Nephron (organoid): ENCODE measurements around the gene C1orf105.

Experiments used
- H3K27ac Mint-ChIP-seq, 3 experiments: 2 replicates each; pipeline ENCODE4 v1.8.0; 2020; ENCODE audit warnings: mixed read lengths in 3 of 3, mild to moderate bottlenecking in 2 of 3, moderate library complexity in 1 of 3
- H3K27me3 Mint-ChIP-seq: 2 replicates; pipeline ENCODE4 v1.8.0; 2021; ENCODE audit warnings: low read depth, mild to moderate bottlenecking, moderate library complexity, mixed read lengths
- H3K36me3 Mint-ChIP-seq: 2 replicates; pipeline ENCODE4 v1.8.0; 2020; ENCODE audit warnings: low read depth, mixed read lengths
- H3K4me1 Mint-ChIP-seq: 2 replicates; pipeline ENCODE4 v1.8.0; 2020; ENCODE audit warnings: mixed read lengths
- H3K4me3 Mint-ChIP-seq, 3 experiments: 2 replicates each; pipeline ENCODE4 v1.8.0; 2020; ENCODE audit warnings: mild to moderate bottlenecking in 3 of 3, mixed read lengths in 3 of 3, moderate library complexity in 2 of 3
- H3K9me3 Mint-ChIP-seq: 2 replicates; pipeline ENCODE4 v1.8.0; 2020; ENCODE audit warnings: mixed read lengths
- TF ChIP-seq, protein P1 (sequence below), 3 experiments: fragments of 200-600 bp; sonication (generic); IDR thresholded peaks; one replicate each; pipeline ENCODE4 v1.5.0; 2021; ENCODE audit warnings: antibody characterized with exemption in 3 of 3; ENCODE audit not compliant: unreplicated experiment in 3 of 3

The C1orf105 gene

DNA sequence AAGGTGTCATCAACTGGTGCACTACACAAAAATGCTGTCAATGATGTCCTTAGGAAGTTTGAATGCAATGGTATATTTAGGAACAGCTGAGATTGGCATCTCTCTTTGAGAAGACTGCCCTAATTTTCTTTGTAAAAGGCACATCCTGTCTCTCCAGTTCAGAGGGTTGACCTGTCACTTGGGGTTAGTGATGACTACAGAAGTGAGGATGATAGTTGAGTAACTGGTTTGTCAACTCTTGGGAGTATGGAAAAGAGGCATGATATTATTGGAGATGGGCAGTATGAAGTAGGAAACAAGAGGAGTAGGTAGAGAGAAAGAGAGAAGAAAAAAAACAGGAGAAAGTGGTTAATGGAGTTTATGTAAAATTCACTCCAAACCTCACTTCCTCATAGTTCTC lies 63.8 kb downstream of the C1orf105 start:
- H3K9me3 Mint-ChIP-seq: no peaks in the 10 kb centered on the region
- H3K36me3 Mint-ChIP-seq: no peaks in the 10 kb centered on the region
- no peak overlapping the region for H3K27ac Mint-ChIP-seq
- TF ChIP-seq, protein P1, sequence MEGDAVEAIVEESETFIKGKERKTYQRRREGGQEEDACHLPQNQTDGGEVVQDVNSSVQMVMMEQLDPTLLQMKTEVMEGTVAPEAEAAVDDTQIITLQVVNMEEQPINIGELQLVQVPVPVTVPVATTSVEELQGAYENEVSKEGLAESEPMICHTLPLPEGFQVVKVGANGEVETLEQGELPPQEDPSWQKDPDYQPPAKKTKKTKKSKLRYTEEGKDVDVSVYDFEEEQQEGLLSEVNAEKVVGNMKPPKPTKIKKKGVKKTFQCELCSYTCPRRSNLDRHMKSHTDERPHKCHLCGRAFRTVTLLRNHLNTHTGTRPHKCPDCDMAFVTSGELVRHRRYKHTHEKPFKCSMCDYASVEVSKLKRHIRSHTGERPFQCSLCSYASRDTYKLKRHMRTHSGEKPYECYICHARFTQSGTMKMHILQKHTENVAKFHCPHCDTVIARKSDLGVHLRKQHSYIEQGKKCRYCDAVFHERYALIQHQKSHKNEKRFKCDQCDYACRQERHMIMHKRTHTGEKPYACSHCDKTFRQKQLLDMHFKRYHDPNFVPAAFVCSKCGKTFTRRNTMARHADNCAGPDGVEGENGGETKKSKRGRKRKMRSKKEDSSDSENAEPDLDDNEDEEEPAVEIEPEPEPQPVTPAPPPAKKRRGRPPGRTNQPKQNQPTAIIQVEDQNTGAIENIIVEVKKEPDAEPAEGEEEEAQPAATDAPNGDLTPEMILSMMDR (IDR thresholded peaks at IDR 0.05; ENCODE audit: unreplicated experiment in 3 of 3): no peak
- no peak overlapping the region for H3K4me3 Mint-ChIP-seq
- H3K27me3 Mint-ChIP-seq: no peaks in the 10 kb centered on the region
- H3K4me1 Mint-ChIP-seq: peaks cover 4% of the 10 kb centered on the region

DNA sequence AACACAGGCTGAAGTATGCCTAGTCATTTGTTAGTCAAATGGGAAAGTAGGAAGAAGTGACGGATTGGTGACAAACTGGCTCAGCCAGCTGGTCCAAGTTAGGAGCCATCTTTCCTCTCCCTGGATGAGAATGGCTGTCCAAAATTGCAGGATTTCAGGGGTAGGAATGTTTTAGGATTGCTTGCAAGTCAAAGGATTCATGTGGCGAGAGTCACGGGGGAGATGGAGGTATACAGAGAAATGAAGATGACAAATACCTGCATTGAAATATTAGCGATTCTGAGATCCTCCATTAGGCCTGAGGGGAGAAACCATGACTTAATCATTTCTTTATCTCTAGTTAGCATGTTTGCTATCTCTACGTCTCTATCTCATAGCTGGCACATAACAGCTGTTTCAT lies 65.1 kb downstream of the C1orf105 start:
- Mint-ChIP-seq H3K4me3 (no peak overlapping the region), H3K9me3 (no peaks in the 10 kb centered on the region), H3K4me1 (no peaks in the 10 kb centered on the region), H3K36me3 (no peaks in the 10 kb centered on the region), H3K27ac (no peak overlapping the region), H3K27me3 (no peaks in the 10 kb centered on the region)
- TF ChIP-seq, protein P1 (IDR thresholded peaks at IDR 0.05; ENCODE audit: unreplicated experiment in 3 of 3): no peak

DNA sequence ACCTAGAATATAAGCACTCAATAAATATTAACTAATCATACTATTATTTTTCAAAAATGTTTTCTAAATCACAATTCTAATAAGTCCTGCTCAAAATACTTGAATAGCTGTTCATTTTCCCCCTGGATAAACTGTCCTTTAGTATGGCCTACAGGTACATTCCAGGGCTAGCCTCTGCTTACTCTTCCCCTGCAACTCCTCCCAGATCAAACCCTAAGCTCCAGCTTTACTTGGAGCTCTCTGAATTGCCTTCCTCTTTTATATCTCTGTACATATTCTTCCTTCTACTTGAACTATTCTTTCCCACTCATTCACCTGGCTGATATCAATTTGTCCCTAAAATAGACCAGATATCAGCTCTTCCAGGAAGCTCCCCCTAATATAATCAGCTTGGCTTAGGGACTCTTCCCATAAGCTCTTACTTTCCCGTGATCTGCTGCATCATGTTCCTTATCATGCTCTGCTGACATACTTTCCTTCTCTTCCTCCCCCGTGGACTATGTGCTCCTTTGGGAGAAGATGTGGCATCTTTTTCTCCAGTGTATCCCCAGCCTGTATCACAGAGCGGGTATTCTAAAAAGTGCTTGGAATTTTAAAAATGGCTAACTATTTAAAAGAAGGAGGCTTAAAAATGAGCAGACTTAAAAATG lies 66.4 kb downstream of the C1orf105 start:
- no peaks in the 10 kb centered on the region for H3K9me3 Mint-ChIP-seq
- H3K27me3 Mint-ChIP-seq: no peaks in the 10 kb centered on the region
- H3K27ac Mint-ChIP-seq: no peak overlapping the region
- no peaks in the 10 kb centered on the region for H3K4me1 Mint-ChIP-seq
- TF ChIP-seq, protein P1 (IDR thresholded peaks at IDR 0.05; ENCODE audit: unreplicated experiment in 3 of 3): no peak
- no peak overlapping the region for H3K4me3 Mint-ChIP-seq
- no peaks in the 10 kb centered on the region for H3K36me3 Mint-ChIP-seq

DNA sequence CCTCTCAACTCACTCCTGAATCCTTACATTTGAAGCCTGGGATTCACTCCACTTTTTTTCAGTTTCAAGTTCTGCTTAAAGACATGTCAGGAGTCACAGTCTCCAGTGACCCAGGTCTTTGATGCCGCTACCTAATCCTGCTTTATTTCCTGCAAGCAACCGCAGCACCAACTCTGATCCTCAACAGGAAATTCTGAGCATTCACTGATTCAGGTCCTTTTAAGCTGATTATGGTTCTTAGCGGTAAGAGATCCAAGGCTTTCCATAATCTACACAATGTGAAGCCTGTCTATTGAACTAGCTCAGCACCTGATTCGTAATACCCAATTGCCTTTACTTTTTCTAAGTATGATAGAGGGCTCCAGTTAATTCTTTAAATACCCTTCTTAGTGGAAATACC lies 67.1 kb downstream of the C1orf105 start:
- no peaks in the 10 kb centered on the region for H3K36me3 Mint-ChIP-seq
- H3K4me3 Mint-ChIP-seq: no peak overlapping the region
- TF ChIP-seq, protein P1 (IDR thresholded peaks at IDR 0.05; ENCODE audit: unreplicated experiment in 3 of 3): no peak
- no peaks in the 10 kb centered on the region for H3K9me3 Mint-ChIP-seq
- no peak overlapping the region for H3K27ac Mint-ChIP-seq
- no peaks in the 10 kb centered on the region for H3K27me3 Mint-ChIP-seq
- H3K4me1 Mint-ChIP-seq: no peaks in the 10 kb centered on the region

DNA sequence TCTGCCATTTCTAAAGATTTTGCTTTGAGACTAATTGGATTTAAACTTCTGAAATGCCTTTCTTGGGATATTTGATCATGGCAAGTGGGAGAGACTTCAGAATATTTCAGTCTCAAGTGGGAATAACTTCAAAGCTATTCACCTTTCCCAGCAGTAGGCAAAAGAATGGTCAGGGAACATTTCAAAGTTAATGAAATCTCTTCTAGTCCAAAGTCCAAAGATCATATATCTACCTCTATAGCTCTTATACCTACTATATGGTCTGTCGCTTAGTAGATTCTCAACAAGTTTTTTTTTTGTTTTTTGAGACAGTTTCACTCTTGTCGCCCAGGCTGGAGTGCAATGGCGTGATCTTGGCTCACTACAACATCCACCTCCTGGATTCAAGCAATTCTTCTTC lies 67.9 kb downstream of the C1orf105 start:
- Mint-ChIP-seq H3K27ac (no peak overlapping the region), H3K27me3 (peaks cover 2% of the 10 kb centered on the region), H3K9me3 (no peaks in the 10 kb centered on the region), H3K4me3 (no peak overlapping the region), H3K4me1 (no peaks in the 10 kb centered on the region), H3K36me3 (no peaks in the 10 kb centered on the region)
- TF ChIP-seq, protein P1 (IDR thresholded peaks at IDR 0.05; ENCODE audit: unreplicated experiment in 3 of 3): no peak

DNA sequence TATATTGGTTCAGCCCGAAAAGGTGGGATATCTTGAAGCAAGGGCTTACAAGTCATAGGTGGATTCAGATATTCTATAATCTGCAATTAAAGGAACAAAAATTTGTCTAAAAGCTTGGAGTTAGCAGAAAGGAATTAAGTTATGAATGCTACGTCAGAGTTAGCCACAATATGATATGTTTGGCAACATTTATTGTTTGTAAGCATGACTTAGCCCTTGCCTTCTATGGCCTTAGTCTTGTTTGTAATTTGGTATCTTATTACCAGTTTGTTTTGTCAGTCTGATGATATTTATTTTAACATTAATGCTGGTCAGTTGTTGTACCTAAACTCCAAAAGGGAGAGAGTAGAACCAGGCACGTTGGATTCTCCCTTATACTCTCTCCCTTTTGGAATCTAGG lies 69.4 kb downstream of the C1orf105 start:
- no peak overlapping the region for H3K4me3 Mint-ChIP-seq
- no peaks in the 10 kb centered on the region for H3K36me3 Mint-ChIP-seq
- TF ChIP-seq, protein P1 (IDR thresholded peaks at IDR 0.05; ENCODE audit: unreplicated experiment in 3 of 3): no peak
- peaks cover 9% of the 10 kb centered on the region for H3K27me3 Mint-ChIP-seq
- H3K27ac Mint-ChIP-seq: no peak overlapping the region
- H3K4me1 Mint-ChIP-seq: no peaks in the 10 kb centered on the region
- H3K9me3 Mint-ChIP-seq: no peaks in the 10 kb centered on the region
